ENCODE data around the gene PAIP2B. TPM values are rescaled to one million over a fixed set of nuclear protein-coding genes. Genes with fewer than 3 reads are reported as not detected.

PAIP2B gene
- total and polyA plus RNA-seq, 2 of the 4 experiments (the other 2 are of a cell fraction), result 0.15 to 0.18 TPM

DNA sequence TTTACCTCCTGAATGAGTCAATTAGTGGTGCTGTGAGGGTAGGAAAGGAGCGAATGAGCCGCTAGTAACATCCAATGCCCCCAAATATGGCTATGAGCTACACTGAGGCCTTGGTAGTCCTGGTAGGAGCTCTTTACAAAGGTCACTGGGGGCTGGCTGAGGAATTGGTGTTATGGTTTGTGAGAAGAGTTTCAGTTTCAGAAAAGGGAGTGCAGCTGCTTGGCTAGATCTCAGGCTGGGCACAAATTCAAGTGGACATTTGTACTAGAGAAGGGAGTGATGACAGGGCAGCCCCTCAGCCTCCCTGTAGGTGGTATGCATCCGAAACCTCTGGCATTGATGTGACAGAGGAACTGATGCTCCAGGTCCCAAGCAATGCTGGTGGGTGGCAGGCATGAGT is 13.9 kb upstream of the PAIP2B start:
- no peak overlapping the region for H2BK5ac ChIP-seq (ENCODE audit: low read depth, low read length, poor library complexity, severe bottlenecking)
- H3K4me1 ChIP-seq (ENCODE audit: control insufficient read depth, insufficient read depth, low read length), result no peaks in the 10 kb centered on the region
- TF ChIP-seq MXI1 (IDR thresholded peaks at IDR 0.05; ENCODE audit: borderline replicate concordance, low read depth, low read length) (no peak), FOS (IDR thresholded peaks at IDR 0.05; ENCODE audit: low read depth, low read length) (no peak)
- no peak overlapping the region for H2AFZ ChIP-seq (replicated peaks; ENCODE audit: low read length, poor library complexity)
- H4K91ac ChIP-seq (ENCODE audit: insufficient read depth, low read depth, low read length), result no peak overlapping the region
- no peaks in the 10 kb centered on the region for H4K20me1 ChIP-seq (ENCODE audit: insufficient read depth, low read length)
- BruUV-seq (replicated peaks), result no TSS peak
- peaks cover 11% of the 10 kb centered on the region for H3K27me3 ChIP-seq (ENCODE audit: control insufficient read depth, insufficient read depth, low read length)
- no CpG with 5 or more reads among the region's 3 CpGs for WGBS, 2 experiments (ENCODE audit: extremely low coverage in 2 of 2, insufficient read length in 1 of 2)
- no peak overlapping the region for H2BK20ac ChIP-seq (ENCODE audit: low read depth, low read length)
- H3K79me1 ChIP-seq (ENCODE audit: low read depth in 1 of 2, low read length in 2 of 2), result no peaks in the 10 kb centered on the region
- no peak overlapping the region for H2AK9ac ChIP-seq (replicated peaks; ENCODE audit: low read depth, low read length, poor library complexity)
- no peak overlapping the region for H3K14ac ChIP-seq (replicated peaks; ENCODE audit: low read depth, low read length)
- POLR2A ChIA-PET (ENCODE audit: unreplicated experiment), result no interaction called here
- DNase-seq, result no peak
- no peaks in the 10 kb centered on the region for H3K36me3 ChIP-seq (ENCODE audit: control insufficient read depth, insufficient read depth, low read length)
- H3K9me3 ChIP-seq (ENCODE audit: control insufficient read depth, insufficient read depth, low read length), result no peaks in the 10 kb centered on the region
- in situ Hi-C loops (cut with MboI; ENCODE audit: low sequenced_read_pairs), result no loop called here
- no peak overlapping the region for H3K4ac ChIP-seq (ENCODE audit: low read depth, low read length)
- no peak overlapping the region for H2BK15ac ChIP-seq (ENCODE audit: low read depth, low read length)
- no peak overlapping the region for H4K8ac ChIP-seq (ENCODE audit: low read depth in 2 of 2, low read length in 2 of 2)
- dilution Hi-C loops (cut with HindIII; ENCODE audit: low sequenced_read_pairs, unreplicated experiment), result no loop called here
- ATAC-seq (ENCODE audit: low read depth), result no peak
- H3K27ac ChIP-seq (ENCODE audit: insufficient read depth, low read length), result no peak overlapping the region
- no peak overlapping the region for H3K4me2 ChIP-seq (ENCODE audit: low read depth, low read length)
- no peak overlapping the region for H3K23ac ChIP-seq (ENCODE audit: low read depth, low read length)
- H2BK120ac ChIP-seq (ENCODE audit: low read depth, low read length), result no peak overlapping the region
- H3K18ac ChIP-seq (ENCODE audit: low read depth, low read length), result no peak overlapping the region
- no peak overlapping the region for H3K9ac ChIP-seq (ENCODE audit: low read depth, low read length)
- CTCF ChIA-PET, result no interaction called here
- intact Hi-C loops (cut with micrococcal nuclease), result no loop called here
- no peak overlapping the region for H3K4me3 ChIP-seq (ENCODE audit: insufficient read depth, low read depth, low read length)
- no peak overlapping the region for H3K56ac ChIP-seq (ENCODE audit: extremely low read depth, insufficient read depth, low read length)
- no peak overlapping the region for H4K5ac ChIP-seq (ENCODE audit: low read depth, low read length)
- no peak overlapping the region for H2AK5ac ChIP-seq (ENCODE audit: low read depth, low read length)
- H3K9me1 ChIP-seq (ENCODE audit: insufficient read depth, low read length), result no peaks in the 10 kb centered on the region

Data from IMR-90 (cell line).